ENCODE results near the gene CRACDL.

Gene CRACDL

DNA sequence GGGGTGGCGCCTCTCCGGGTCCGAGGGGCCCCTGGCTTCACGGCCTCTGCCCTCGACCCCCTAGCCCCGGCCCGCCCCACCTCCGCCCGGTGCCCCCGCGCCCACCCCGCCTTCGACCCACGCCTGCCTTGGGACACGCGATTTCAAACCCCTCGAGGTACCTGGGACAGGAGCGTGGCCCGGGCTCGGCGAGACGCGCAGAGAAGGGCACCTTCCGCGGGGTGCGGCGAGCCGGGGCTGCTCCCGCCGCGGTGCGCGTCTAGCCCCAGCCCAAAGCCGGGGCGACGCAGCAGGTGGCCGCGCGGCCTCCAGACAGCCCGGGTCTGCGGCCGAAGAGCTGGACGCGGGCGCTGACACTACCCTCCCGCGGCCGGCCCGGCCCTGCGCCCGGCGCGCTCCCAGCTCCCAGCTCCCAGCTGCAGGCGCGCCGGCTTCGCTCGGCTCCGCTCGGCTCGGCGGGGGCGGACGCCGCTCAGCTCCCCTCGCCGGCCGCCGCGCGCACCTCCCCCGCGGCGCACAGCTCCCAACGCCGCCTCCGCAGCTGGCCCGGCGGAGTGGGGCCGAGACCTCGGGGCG, at the start of gene CRACDL:
Gene CRACDL, minus strand, starts transcription at position 449 of the 576 bp plus-strand sequence. CDS start 89,425 bp downstream, outside the sequence.
- DNase-seq (ENCODE audit: extremely low read depth, low read depth): no peak
- no peak within 1 kb of the TSS for H3K4me3 ChIP-seq (replicated peaks; ENCODE audit: low read depth, low read length)
- TF ChIP-seq, protein P1, sequence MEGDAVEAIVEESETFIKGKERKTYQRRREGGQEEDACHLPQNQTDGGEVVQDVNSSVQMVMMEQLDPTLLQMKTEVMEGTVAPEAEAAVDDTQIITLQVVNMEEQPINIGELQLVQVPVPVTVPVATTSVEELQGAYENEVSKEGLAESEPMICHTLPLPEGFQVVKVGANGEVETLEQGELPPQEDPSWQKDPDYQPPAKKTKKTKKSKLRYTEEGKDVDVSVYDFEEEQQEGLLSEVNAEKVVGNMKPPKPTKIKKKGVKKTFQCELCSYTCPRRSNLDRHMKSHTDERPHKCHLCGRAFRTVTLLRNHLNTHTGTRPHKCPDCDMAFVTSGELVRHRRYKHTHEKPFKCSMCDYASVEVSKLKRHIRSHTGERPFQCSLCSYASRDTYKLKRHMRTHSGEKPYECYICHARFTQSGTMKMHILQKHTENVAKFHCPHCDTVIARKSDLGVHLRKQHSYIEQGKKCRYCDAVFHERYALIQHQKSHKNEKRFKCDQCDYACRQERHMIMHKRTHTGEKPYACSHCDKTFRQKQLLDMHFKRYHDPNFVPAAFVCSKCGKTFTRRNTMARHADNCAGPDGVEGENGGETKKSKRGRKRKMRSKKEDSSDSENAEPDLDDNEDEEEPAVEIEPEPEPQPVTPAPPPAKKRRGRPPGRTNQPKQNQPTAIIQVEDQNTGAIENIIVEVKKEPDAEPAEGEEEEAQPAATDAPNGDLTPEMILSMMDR (IDR thresholded peaks at IDR 0.05; ENCODE audit: low read depth, low read length, missing control alignments): no peak

GRCh38 chr2:98975611-98976010, 39.6 kb upstream of the CRACDL start:
- DNase-seq (ENCODE audit: extremely low read depth, low read depth): no peak
- no peak overlapping the region for H3K4me3 ChIP-seq (replicated peaks; ENCODE audit: low read depth, low read length)
- TF ChIP-seq, protein P1 (IDR thresholded peaks at IDR 0.05; ENCODE audit: low read depth, low read length, missing control alignments): no peak

GRCh38 chr2:98972582-98973167, 36.6 kb upstream of the CRACDL start:
- H3K4me3 ChIP-seq (replicated peaks; ENCODE audit: low read depth, low read length): no peak overlapping the region
- TF ChIP-seq, protein P1 (IDR thresholded peaks at IDR 0.05; ENCODE audit: low read depth, low read length, missing control alignments): no peak
- no peak for DNase-seq (ENCODE audit: extremely low read depth, low read depth)

- no peak for DNase-seq (ENCODE audit: extremely low read depth, low read depth)
- TF ChIP-seq, protein P1 (IDR thresholded peaks at IDR 0.05; ENCODE audit: low read depth, low read length, missing control alignments): no peak
- H3K4me3 ChIP-seq (replicated peaks; ENCODE audit: low read depth, low read length): no peak overlapping the region
Measured at GRCh38 chr2:98959810-98960507, 23.9 kb upstream of the CRACDL start.

GRCh38 chr2:98952966-98953365, 16.9 kb upstream of the CRACDL start:
- DNase-seq (ENCODE audit: extremely low read depth, low read depth): no peak
- H3K4me3 ChIP-seq (replicated peaks; ENCODE audit: low read depth, low read length): no peak overlapping the region
- TF ChIP-seq, protein P1 (IDR thresholded peaks at IDR 0.05; ENCODE audit: low read depth, low read length, missing control alignments): no peak

DNA sequence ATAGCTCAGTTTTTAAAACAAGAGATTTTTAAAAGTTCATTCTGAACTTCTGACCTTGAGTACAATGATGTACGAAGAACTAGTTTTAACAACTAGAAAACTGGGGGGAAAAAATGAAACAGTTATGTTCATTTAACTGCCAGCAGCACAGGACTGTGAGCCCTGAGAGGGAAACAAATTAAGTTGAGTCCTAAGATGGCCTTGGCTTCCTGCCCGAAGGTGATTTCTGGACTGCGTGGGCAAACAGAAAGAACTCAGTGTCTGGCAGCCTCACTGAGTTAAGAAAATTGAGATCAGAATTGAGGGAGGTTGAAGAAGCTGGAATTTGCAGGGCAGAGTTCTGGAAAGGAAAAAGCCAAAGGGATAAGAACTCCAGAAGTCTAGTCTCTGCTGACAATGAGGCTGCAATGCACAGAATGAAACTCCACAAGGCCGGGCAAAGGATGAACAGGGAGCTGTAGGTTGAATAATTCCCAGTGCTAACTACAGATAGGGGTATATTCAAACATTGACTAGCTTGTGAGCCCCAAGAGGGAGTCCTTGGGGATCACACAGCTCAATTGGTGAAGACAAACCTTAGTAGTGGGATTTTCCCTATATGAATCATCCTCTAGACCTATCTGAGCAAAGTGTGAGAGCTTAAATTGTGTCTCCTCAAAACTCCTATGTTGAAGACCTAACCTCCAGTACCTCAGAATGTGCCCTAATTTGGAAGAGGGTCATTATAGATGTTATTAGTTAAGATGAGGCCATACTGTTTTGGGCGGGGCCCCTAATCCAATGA, 13.1 kb upstream of the CRACDL start:
- TF ChIP-seq, protein P1 (IDR thresholded peaks at IDR 0.05; ENCODE audit: low read depth, low read length, missing control alignments): no peak
- no peak overlapping the region for H3K4me3 ChIP-seq (replicated peaks; ENCODE audit: low read depth, low read length)
- DNase-seq (ENCODE audit: extremely low read depth, low read depth): no peak
